ENCODE measurements around the gene RUNX3. TPM values are rescaled to one million over a fixed set of nuclear protein-coding genes. Genes with fewer than 3 reads are reported as not detected.

The RUNX3 gene
- total RNA-seq, 1 experiment from 2014 or later = 0.28 TPM

DNA sequence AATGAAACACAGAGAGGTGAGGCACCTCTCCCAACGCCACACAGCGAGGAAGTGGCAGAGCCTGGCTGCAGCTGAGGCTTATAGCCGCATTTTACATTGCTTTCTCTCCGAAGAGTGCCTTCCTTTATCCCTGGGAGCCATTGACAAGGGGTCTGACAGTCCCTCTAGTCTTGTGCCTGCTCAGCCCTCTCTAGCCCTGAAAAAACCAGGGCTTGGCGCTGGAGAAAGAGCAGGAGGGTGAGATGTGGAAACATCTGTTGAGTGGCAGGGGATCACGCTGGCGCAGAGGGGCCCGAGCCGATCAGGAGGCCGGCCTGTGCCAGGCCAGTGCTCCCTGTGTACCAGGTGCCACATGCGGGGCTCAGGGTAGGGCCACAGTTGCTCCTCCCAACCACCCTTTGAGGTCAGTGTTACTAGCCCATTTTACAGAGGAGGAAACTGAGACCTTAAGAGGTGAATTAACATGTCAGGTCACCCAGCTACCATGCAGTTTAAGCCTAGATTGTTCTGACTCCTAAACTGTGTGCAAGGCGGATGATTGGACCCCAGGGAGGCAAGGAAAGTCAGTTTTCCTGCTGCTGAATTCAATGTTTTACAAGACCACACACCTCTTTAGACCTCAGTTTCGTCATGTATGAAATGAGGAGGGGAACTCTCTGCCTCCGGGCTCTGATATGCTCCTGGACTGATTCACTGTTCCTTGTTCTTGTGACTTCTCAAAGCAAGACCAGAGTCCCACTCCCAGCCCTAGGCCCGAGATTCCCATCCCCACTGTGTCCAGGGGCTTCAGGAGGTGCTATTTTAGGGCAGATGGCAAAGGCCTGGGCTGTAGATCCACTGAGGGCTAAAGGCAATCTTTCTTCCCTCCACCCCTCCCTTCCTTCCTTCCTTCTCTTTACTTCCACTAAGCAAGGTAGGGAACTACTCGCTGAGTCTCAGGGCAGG is 28.0 kb upstream of the RUNX3 start:
- H3K4me1 Mint-ChIP-seq (ENCODE audit: low read depth, unreplicated experiment) = no peaks in the 10 kb centered on the region
- no peaks in the 10 kb centered on the region for H3K9me3 Mint-ChIP-seq (ENCODE audit: low read depth, unreplicated experiment)
- BruUV-seq (replicated peaks) = no TSS peak
- CTCF ChIA-PET = no interaction called here
- no peaks in the 10 kb centered on the region for H3K36me3 Mint-ChIP-seq (ENCODE audit: insufficient read depth, unreplicated experiment)
- no peak for DNase-seq
- H3K27ac Mint-ChIP-seq (ENCODE audit: unreplicated experiment) = no peak overlapping the region
- peaks cover 65% of the 10 kb centered on the region for H3K27me3 Mint-ChIP-seq (ENCODE audit: unreplicated experiment)
- no peak overlapping the region for H3K4me3 Mint-ChIP-seq (ENCODE audit: low read depth, unreplicated experiment)
- TF ChIP-seq, protein P1, sequence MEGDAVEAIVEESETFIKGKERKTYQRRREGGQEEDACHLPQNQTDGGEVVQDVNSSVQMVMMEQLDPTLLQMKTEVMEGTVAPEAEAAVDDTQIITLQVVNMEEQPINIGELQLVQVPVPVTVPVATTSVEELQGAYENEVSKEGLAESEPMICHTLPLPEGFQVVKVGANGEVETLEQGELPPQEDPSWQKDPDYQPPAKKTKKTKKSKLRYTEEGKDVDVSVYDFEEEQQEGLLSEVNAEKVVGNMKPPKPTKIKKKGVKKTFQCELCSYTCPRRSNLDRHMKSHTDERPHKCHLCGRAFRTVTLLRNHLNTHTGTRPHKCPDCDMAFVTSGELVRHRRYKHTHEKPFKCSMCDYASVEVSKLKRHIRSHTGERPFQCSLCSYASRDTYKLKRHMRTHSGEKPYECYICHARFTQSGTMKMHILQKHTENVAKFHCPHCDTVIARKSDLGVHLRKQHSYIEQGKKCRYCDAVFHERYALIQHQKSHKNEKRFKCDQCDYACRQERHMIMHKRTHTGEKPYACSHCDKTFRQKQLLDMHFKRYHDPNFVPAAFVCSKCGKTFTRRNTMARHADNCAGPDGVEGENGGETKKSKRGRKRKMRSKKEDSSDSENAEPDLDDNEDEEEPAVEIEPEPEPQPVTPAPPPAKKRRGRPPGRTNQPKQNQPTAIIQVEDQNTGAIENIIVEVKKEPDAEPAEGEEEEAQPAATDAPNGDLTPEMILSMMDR (IDR thresholded peaks at IDR 0.05; ENCODE audit: unreplicated experiment) = no peak
- intact Hi-C loops (cut with micrococcal nuclease; ENCODE audit: unreplicated experiment) = no loop called here

DNA sequence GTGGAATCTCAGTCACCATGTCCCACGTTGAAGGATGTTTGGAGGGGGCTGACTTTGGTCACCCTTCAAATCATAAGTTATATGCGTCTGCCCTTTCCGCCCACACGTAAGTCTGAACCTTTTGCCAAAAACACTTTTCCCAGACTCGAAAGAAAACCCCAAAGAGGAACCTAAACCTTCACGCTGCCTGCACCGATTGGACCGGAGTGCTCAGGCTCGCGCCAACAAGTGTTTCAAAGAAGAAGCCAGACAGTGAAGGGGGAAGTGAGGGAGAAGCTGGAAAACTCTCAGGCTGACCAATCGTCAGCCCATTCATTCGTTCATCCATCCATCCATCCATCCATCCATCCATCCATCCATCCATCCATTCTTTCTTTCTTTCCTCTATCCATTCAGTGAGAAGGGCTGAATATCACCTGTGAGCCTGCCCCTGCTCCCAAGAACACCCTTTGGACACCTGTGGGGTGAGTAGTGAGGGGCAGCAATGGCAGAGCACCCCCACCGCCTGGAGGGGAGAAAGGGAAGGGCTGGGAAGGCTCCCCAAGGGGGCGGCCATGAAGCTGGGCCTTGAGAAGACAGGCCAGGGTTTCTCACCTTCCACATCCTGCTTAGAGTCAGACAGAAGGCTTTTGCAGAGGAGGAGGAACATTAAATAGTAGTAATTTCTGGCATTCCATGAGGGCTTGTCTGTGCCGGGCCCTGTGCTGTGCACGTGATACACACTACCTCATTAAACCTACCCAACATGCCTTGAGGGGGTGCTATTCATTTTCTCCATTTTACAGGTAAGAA is 27.1 kb upstream of the RUNX3 start:
- CTCF ChIA-PET = no interaction called here
- TF ChIP-seq, protein P1 (IDR thresholded peaks at IDR 0.05; ENCODE audit: unreplicated experiment) = no peak

DNA sequence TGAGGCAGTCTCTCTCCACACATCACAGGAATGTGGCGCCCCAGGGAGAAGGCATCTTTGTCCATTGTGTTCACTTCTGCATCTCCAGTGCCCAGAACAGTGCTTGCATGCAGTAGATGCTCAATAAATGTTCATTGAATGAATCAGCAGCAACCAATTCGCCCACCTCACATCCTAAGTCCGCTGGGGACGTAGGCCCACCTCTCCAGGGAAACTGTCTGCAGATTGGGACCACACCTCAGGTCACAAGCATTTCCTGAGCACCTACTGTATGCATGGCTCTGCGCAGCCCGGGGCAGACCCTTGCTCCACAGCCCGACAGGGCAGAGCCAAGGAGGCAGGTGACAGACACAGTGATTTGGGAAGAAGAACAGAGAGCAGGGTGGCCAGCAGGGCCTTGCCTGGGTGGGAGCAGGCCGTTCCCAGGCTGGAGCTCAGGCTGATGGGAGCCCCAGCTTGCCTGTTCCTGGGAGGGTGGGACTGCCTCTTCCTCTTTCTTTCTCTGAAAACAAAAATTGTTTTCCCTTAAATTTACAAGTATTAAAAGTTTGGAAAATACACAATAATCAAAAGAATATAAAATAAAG is 25.8 kb upstream of the RUNX3 start:
- peaks cover 6% of the 10 kb centered on the region for H3K4me1 Mint-ChIP-seq (ENCODE audit: low read depth, unreplicated experiment)
- BruUV-seq (replicated peaks) = no TSS peak

More for the DNA sequence above, 27.1 kb upstream of the RUNX3 start:
- peaks cover 56% of the 10 kb centered on the region for H3K27me3 Mint-ChIP-seq (ENCODE audit: unreplicated experiment)
- no peaks in the 10 kb centered on the region for H3K36me3 Mint-ChIP-seq (ENCODE audit: insufficient read depth, unreplicated experiment)
- peaks cover 6% of the 10 kb centered on the region for H3K4me1 Mint-ChIP-seq (ENCODE audit: low read depth, unreplicated experiment)
- BruUV-seq (replicated peaks) = no TSS peak
- intact Hi-C loops (cut with micrococcal nuclease; ENCODE audit: unreplicated experiment) = no loop called here
- H3K9me3 Mint-ChIP-seq (ENCODE audit: low read depth, unreplicated experiment) = no peaks in the 10 kb centered on the region
- no peak for DNase-seq
- H3K27ac Mint-ChIP-seq (ENCODE audit: unreplicated experiment) = no peak overlapping the region
- H3K4me3 Mint-ChIP-seq (ENCODE audit: low read depth, unreplicated experiment) = no peak overlapping the region

DNA sequence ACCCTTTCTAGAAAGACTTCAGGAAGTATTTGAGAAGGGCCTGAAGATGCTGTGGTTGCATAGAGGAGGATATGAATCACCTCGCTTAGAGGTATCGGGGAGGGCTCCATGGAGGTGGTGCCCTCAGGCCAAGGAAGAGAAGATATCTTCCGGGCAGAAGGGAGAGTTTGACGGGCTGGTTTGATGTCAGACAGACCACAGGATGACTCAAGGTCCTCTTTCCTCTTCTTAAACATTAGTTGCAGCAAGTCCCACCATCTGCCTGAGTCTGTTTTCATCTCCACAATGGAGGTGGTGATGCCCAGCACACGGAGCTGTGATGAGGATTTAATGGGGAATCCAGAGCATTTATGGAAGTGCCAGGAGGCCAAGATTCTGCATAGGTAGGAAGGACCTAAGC is 25.1 kb upstream of the RUNX3 start:
- intact Hi-C loops (cut with micrococcal nuclease; ENCODE audit: unreplicated experiment) = no loop called here
- Mint-ChIP-seq H3K36me3 (ENCODE audit: insufficient read depth, unreplicated experiment) (no peaks in the 10 kb centered on the region), H3K27me3 (ENCODE audit: unreplicated experiment) (peaks cover 36% of the 10 kb centered on the region), H3K9me3 (ENCODE audit: low read depth, unreplicated experiment) (no peaks in the 10 kb centered on the region), H3K4me1 (ENCODE audit: low read depth, unreplicated experiment) (peaks cover 6% of the 10 kb centered on the region), H3K4me3 (ENCODE audit: low read depth, unreplicated experiment) (no peak overlapping the region), H3K27ac (ENCODE audit: unreplicated experiment) (no peak overlapping the region)
- CTCF ChIA-PET = no interaction called here
- TF ChIP-seq, protein P1 (IDR thresholded peaks at IDR 0.05; ENCODE audit: unreplicated experiment) = no peak
- no TSS peak for BruUV-seq (replicated peaks)
- DNase-seq = no peak

More for the DNA sequence above, 25.8 kb upstream of the RUNX3 start:
- no peak overlapping the region for H3K27ac Mint-ChIP-seq (ENCODE audit: unreplicated experiment)
- no peak overlapping the region for H3K4me3 Mint-ChIP-seq (ENCODE audit: low read depth, unreplicated experiment)
- CTCF ChIA-PET = no interaction called here
- no peaks in the 10 kb centered on the region for H3K36me3 Mint-ChIP-seq (ENCODE audit: insufficient read depth, unreplicated experiment)
- intact Hi-C loops (cut with micrococcal nuclease; ENCODE audit: unreplicated experiment) = no loop called here
- no peaks in the 10 kb centered on the region for H3K9me3 Mint-ChIP-seq (ENCODE audit: low read depth, unreplicated experiment)
- no peak for DNase-seq
- H3K27me3 Mint-ChIP-seq (ENCODE audit: unreplicated experiment) = peaks cover 43% of the 10 kb centered on the region
- TF ChIP-seq, protein P1 (IDR thresholded peaks at IDR 0.05; ENCODE audit: unreplicated experiment) = no peak
